ENCODE results near the gene TMEM237. TPM values are rescaled to one million over a fixed set of nuclear protein-coding genes. Genes with fewer than 3 reads are reported as not detected.

The TMEM237 gene
- total and polyA plus RNA-seq, 4 donors: 1.2 to 5.2 (median 2.2) TPM

DNA sequence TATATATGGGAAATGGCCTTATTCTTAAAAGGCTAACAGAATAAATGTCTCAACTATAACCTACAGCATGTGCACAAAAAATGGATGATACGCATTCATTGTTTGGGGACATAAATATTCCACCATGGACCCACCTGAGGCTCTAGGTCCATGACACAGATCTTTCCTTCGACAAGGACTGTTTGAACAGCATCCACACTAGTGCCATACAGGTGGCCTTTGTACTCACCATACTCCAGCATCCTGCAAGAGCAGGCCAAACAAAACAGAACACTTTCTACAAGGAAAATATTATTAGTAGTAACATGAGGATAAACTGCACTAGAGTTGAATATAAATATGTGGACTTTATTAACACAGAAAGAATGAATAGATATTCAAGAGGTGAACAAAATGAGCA lies 6.1 kb upstream of the TMEM237 start:
- H3K27ac ChIP-seq (ENCODE audit: low read depth in 1 of 2, low read length in 2 of 2): no peak overlapping the region
- 72% methylated on average over 2 of the region's 2 CpGs for WGBS
- no peak for DNase-seq (ENCODE audit: low spot score)
- H3K27me3 ChIP-seq (ENCODE audit: control insufficient read depth in 4 of 4, insufficient read depth in 4 of 4, low read length in 3 of 4): no peaks in the 10 kb centered on the region
- H3K4me3 ChIP-seq (ENCODE audit: low read depth in 1 of 3, low read length in 3 of 3): no peak overlapping the region
- H3K4me1 ChIP-seq (ENCODE audit: control insufficient read depth in 4 of 4, insufficient read depth in 4 of 4, low read length in 3 of 4): no peaks in the 10 kb centered on the region
- H3K36me3 ChIP-seq (ENCODE audit: control insufficient read depth in 4 of 4, insufficient read depth in 3 of 4, low read depth in 1 of 4, low read length in 3 of 4): no peaks in the 10 kb centered on the region
- H3K9me3 ChIP-seq (ENCODE audit: control insufficient read depth in 4 of 4, low read length in 3 of 4): no peaks in the 10 kb centered on the region
- TF ChIP-seq EGR1 (IDR thresholded peaks at IDR 0.05; ENCODE audit: low read depth in 2 of 2) (no peak), SP1 (IDR thresholded peaks at IDR 0.05) (no peak)
- TF ChIP-seq, protein P1, sequence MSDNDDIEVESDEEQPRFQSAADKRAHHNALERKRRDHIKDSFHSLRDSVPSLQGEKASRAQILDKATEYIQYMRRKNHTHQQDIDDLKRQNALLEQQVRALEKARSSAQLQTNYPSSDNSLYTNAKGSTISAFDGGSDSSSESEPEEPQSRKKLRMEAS (IDR thresholded peaks at IDR 0.05): no peak
- no peak overlapping the region for H3K9ac ChIP-seq (ENCODE audit: low read depth in 1 of 2, low read length in 2 of 2)

DNA sequence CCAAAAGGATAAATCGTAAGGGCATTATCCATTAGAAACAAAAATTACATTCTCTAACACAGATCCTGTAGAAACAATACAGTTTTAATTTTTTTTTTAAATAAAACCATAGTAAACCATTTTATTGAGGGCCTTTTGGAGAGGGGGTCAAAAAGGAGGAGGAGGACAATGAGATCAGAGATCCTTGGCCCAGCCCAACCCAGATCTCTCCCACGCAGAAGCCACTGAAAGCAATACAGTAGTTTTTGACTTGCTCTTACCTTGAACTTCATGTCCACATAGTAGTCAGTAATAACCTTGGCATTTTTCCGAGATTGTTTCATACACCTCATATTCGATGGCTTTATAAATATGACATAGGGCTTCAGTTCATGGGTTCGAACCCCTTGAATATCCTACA lies 4.1 kb upstream of the TMEM237 start:
- TF ChIP-seq GABPA (IDR thresholded peaks at IDR 0.05 in 1 of 2, conservative IDR thresholded peaks at IDR 0.05 in 1 of 2) (no peak), CTCF (IDR thresholded peaks at IDR 0.05; ENCODE audit: low read depth, low read length, missing input control) (no peak)
- H3K27ac ChIP-seq (ENCODE audit: low read depth in 1 of 2, low read length in 2 of 2): no peak overlapping the region
- H3K4me1 ChIP-seq (ENCODE audit: control insufficient read depth in 4 of 4, insufficient read depth in 4 of 4, low read length in 3 of 4): peaks cover 2 to 4% (median 4%) of the 10 kb centered on the region in 4 donors
- no peak overlapping the region for H3K9ac ChIP-seq (ENCODE audit: low read depth in 1 of 2, low read length in 2 of 2)
- no peak for DNase-seq (ENCODE audit: low spot score)
- H3K9me3 ChIP-seq (ENCODE audit: control insufficient read depth in 4 of 4, low read length in 3 of 4): no peaks in the 10 kb centered on the region
- WGBS: 93% methylated on average over 5 of the region's 5 CpGs
- no peaks in the 10 kb centered on the region for H3K27me3 ChIP-seq (ENCODE audit: control insufficient read depth in 4 of 4, insufficient read depth in 4 of 4, low read length in 3 of 4)
- no peak overlapping the region for H3K4me3 ChIP-seq (ENCODE audit: low read depth in 1 of 3, low read length in 3 of 3)
- no peaks in the 10 kb centered on the region for H3K36me3 ChIP-seq (ENCODE audit: control insufficient read depth in 4 of 4, insufficient read depth in 3 of 4, low read depth in 1 of 4, low read length in 3 of 4)

GRCh38 chr2:201644001-201644400 lies 698 bp upstream of the TMEM237 start:
- H3K4me1 ChIP-seq (ENCODE audit: control insufficient read depth in 4 of 4, insufficient read depth in 4 of 4, low read length in 3 of 4): peaks cover 2 to 9% (median 6%) of the 10 kb centered on the region in 4 donors
- no peak overlapping the region for H3K27ac ChIP-seq (ENCODE audit: low read depth in 1 of 2, low read length in 2 of 2)
- peak overlapping the region in 1 of 3 donors; percentile 89 for H3K4me3 ChIP-seq (ENCODE audit: low read depth in 1 of 3, low read length in 3 of 3)
- no peaks in the 10 kb centered on the region for H3K36me3 ChIP-seq (ENCODE audit: control insufficient read depth in 4 of 4, insufficient read depth in 3 of 4, low read depth in 1 of 4, low read length in 3 of 4)
- H3K9me3 ChIP-seq (ENCODE audit: control insufficient read depth in 4 of 4, low read length in 3 of 4): no peaks in the 10 kb centered on the region
- no peak for TF ChIP-seq GABPA (IDR thresholded peaks at IDR 0.05 in 1 of 2, conservative IDR thresholded peaks at IDR 0.05 in 1 of 2)
- TF ChIP-seq ATF3 (IDR thresholded peaks at IDR 0.05): no peak
- TF ChIP-seq JUND (IDR thresholded peaks at IDR 0.05): no peak
- no peak for TF ChIP-seq RAD21 (IDR thresholded peaks at IDR 0.05)
- TF ChIP-seq HNF4A (conservative IDR thresholded peaks at IDR 0.05): no peak
- TF ChIP-seq, protein P1 (IDR thresholded peaks at IDR 0.05): no peak
- TF ChIP-seq, protein P2, sequence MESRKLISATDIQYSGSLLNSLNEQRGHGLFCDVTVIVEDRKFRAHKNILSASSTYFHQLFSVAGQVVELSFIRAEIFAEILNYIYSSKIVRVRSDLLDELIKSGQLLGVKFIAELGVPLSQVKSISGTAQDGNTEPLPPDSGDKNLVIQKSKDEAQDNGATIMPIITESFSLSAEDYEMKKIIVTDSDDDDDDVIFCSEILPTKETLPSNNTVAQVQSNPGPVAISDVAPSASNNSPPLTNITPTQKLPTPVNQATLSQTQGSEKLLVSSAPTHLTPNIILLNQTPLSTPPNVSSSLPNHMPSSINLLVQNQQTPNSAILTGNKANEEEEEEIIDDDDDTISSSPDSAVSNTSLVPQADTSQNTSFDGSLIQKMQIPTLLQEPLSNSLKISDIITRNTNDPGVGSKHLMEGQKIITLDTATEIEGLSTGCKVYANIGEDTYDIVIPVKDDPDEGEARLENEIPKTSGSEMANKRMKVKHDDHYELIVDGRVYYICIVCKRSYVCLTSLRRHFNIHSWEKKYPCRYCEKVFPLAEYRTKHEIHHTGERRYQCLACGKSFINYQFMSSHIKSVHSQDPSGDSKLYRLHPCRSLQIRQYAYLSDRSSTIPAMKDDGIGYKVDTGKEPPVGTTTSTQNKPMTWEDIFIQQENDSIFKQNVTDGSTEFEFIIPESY (IDR thresholded peaks at IDR 0.05): no peak
- no peak for TF ChIP-seq FOXA2 (IDR thresholded peaks at IDR 0.05)
- TF ChIP-seq SP1 (IDR thresholded peaks at IDR 0.05): no peak
- TF ChIP-seq EGR1 (IDR thresholded peaks at IDR 0.05; ENCODE audit: low read depth in 2 of 2): no peak
- no peak for TF ChIP-seq NR2F2 (IDR thresholded peaks at IDR 0.05)
- TF ChIP-seq TAF1 (conservative IDR thresholded peaks at IDR 0.05): no peak
- TF ChIP-seq REST (IDR thresholded peaks at IDR 0.05): no peak
- TF ChIP-seq FOXA1 (IDR thresholded peaks at IDR 0.05): no peak
- no peak for TF ChIP-seq RXRA (IDR thresholded peaks at IDR 0.05)
- no peak for TF ChIP-seq HNF4G (IDR thresholded peaks at IDR 0.05)
- TF ChIP-seq YY1 (IDR thresholded peaks at IDR 0.05): no peak
- no peak for TF ChIP-seq CTCF (IDR thresholded peaks at IDR 0.05; ENCODE audit: low read depth, low read length, missing input control)
- no peaks in the 10 kb centered on the region for H3K27me3 ChIP-seq (ENCODE audit: control insufficient read depth in 4 of 4, insufficient read depth in 4 of 4, low read length in 3 of 4)
- 69% methylated on average over 8 of the region's 8 CpGs for WGBS
- DNase-seq (ENCODE audit: low spot score): no peak
- H3K9ac ChIP-seq (ENCODE audit: low read depth in 1 of 2, low read length in 2 of 2): no peak overlapping the region

Measured in liver (tissue), 9 donors.